Panc1 (cell line): Measurements from ENCODE around the gene DEFB118. TPM values are rescaled to one million over a fixed set of nuclear protein-coding genes. Genes with fewer than 3 reads are reported as not detected.

ENCODE experiments used
- ATAC-seq: fragments of 200-7000 bp; cut with Tn5 transposase; 2 replicates; pipeline ENCODE4 v1.9.1; 2020; ENCODE audit warnings: mild to moderate bottlenecking, moderate library complexity
- BruUV-seq: library from RNA; stranded (reverse); fragments of 400-500 nt; replicated peaks from 2 replicates; lab custom pipeline; 2021; lab: Mats Ljungman, UMichigan
- CTCF ChIA-PET: fragments of 300-600 bp; sonication (Branson Sonifier 250); formaldehyde crosslinking; loops from one replicate; lab custom pipeline; 2022; ENCODE audit warnings: antibody characterized with exemption; lab: Charles Lee
- POLR2A ChIA-PET: fragments of 300-600 bp; sonication (Branson Sonifier 250); formaldehyde crosslinking; loops from one replicate; lab custom pipeline; 2022; ENCODE audit warnings: antibody characterized with exemption; lab: Charles Lee
- DNase-seq: peaks from one replicate; pipeline ENCODE4 v3.0.0-alpha.2; 2010; ENCODE audit warnings: low read depth, low spot score
- H3K27ac ChIP-seq: 2 replicates; pipeline ENCODE4 v1.5.1; 2011; ENCODE audit warnings: mild to moderate bottlenecking, low read length, inconsistent platforms
- H3K27me3 ChIP-seq: fragments of 200-500 bp; sonication (Bioruptor generic); 2 replicates; pipeline ENCODE4 v1.6.0; 2014; ENCODE audit warnings: low read length, inconsistent platforms; ENCODE audit not compliant: control insufficient read depth, insufficient read depth
- H3K36me3 ChIP-seq: fragments of 200-500 bp; sonication (Bioruptor generic); 2 replicates; pipeline ENCODE4 v1.5.1; 2014; ENCODE audit warnings: inconsistent platforms, mild to moderate bottlenecking, low read length, moderate library complexity; ENCODE audit not compliant: control insufficient read depth, insufficient read depth
- H3K4me1 ChIP-seq: 2 replicates; pipeline ENCODE4 v1.5.1; 2011; ENCODE audit warnings: inconsistent platforms, mild to moderate bottlenecking, low read length, moderate library complexity; ENCODE audit not compliant: control insufficient read depth, insufficient read depth
- H3K4me3 ChIP-seq, 2 experiments: 2 replicates each; pipeline ENCODE4 v1.5.1; 2011 to 2012; ENCODE audit warnings: low read depth in 2 of 2, low read length in 2 of 2, mild to moderate bottlenecking in 2 of 2, inconsistent platforms in 1 of 2, moderate library complexity in 1 of 2
- H3K9me3 ChIP-seq: fragments of 200-500 bp; sonication (Bioruptor generic); 2 replicates; pipeline ENCODE4 v1.5.1; 2014; ENCODE audit warnings: low read depth, mild to moderate bottlenecking, inconsistent platforms, low read length, moderate library complexity; ENCODE audit not compliant: control insufficient read depth, insufficient read depth
- CTCF ChIP-seq: fragments of 450-650 bp; IDR thresholded peaks from 2 replicates; pipeline ENCODE4 v1.5.1; 2017; ENCODE audit warnings: mild to moderate bottlenecking
- POLR2AphosphoS5 ChIP-seq: IDR thresholded peaks from 2 replicates; pipeline ENCODE4 v1.6.1; 2012; ENCODE audit warnings: mild to moderate bottlenecking, low read depth, low read length, moderate library complexity
- REST ChIP-seq, 2 experiments: IDR thresholded peaks; 2 replicates each; pipeline ENCODE4 v1.6.1; 2011 to 2012; ENCODE audit warnings: low read depth in 2 of 2, control low read depth in 1 of 2, low read length in 1 of 2, mild to moderate bottlenecking in 1 of 2, moderate library complexity in 1 of 2; ENCODE audit not compliant: insufficient read depth in 1 of 2
- SIN3A ChIP-seq: IDR thresholded peaks from 2 replicates; pipeline ENCODE4 v1.6.1; 2012; ENCODE audit warnings: low read depth, mild to moderate bottlenecking, low read length, moderate library complexity, borderline replicate concordance; ENCODE audit not compliant: insufficient read depth
- TCF7L2 ChIP-seq: IDR thresholded peaks from 2 replicates; pipeline ENCODE4 v1.6.1; 2011; ENCODE audit warnings: mild to moderate bottlenecking, low read depth, low read length, inconsistent platforms
- in situ Hi-C: cut with HindIII; loops from 2 replicates; pipeline ENCODE4 v1.10.0; 2016; ENCODE audit warnings: low sequenced_read_pairs, low pct_unique_long_range_greater_than_20kb
- intact Hi-C: fragments of 100-400 bp; cut with micrococcal nuclease; formaldehyde crosslinking; loops from one replicate; pipeline ENCODE4 v1.10.0; 2022; ENCODE audit not compliant: unreplicated experiment
- total RNA-seq: library from RNA; stranded (reverse); gene quantifications from one replicate; pipeline ENCODE4 v1.2.1, GENCODE V29; 2021; ENCODE audit not compliant: unreplicated experiment

DEFB118 gene
- total RNA-seq, 1 experiment from 2014 or later = not detected

GRCh38 chr20:31410011-31410410, 41.6 kb downstream of the DEFB118 start:
- no peak overlapping the region for H3K4me3 ChIP-seq
- no peaks in the 10 kb centered on the region for H3K9me3 ChIP-seq
- POLR2A ChIA-PET = no interaction called here
- peaks cover 15% of the 10 kb centered on the region for H3K27me3 ChIP-seq
- no peaks in the 10 kb centered on the region for H3K4me1 ChIP-seq
- no peak for DNase-seq
- no peak for ATAC-seq
- BruUV-seq = no TSS peak
- CTCF ChIA-PET = no interaction called here
- H3K36me3 ChIP-seq = no peaks in the 10 kb centered on the region
- intact Hi-C loops (no loop called here), in situ Hi-C loops (no loop called here)
- TF ChIP-seq TCF7L2 (no peak), CTCF (no peak), SIN3A (no peak), REST (IDR thresholded peaks at IDR 0.05; ENCODE audit: insufficient read depth in 1 of 2, low read depth in 2 of 2, low read length in 1 of 2) (no peak), POLR2AphosphoS5 (no peak)
- H3K27ac ChIP-seq = no peak overlapping the region

GRCh38 chr20:31414381-31414780, 46.0 kb downstream of the DEFB118 start:
- ChIA-PET POLR2A (no interaction called here), CTCF (interaction anchor here (0.9 kb wide), 1 partner anchor 26 kb away, joined by 3 read pairs; the partner anchor contains the start of gene DEFB123)
- ATAC-seq = no peak
- no peak overlapping the region for H3K4me3 ChIP-seq
- H3K27me3 ChIP-seq = peaks cover 16% of the 10 kb centered on the region
- no peak overlapping the region for H3K27ac ChIP-seq
- TF ChIP-seq REST (IDR thresholded peaks at IDR 0.05; ENCODE audit: insufficient read depth in 1 of 2, low read depth in 2 of 2, low read length in 1 of 2) = no peak
- TF ChIP-seq TCF7L2 = no peak
- no peak for TF ChIP-seq POLR2AphosphoS5
- BruUV-seq = no TSS peak
- no peaks in the 10 kb centered on the region for H3K9me3 ChIP-seq
- intact Hi-C loops (no loop called here), in situ Hi-C loops (no loop called here)
- no peak for DNase-seq
- no peaks in the 10 kb centered on the region for H3K4me1 ChIP-seq
- no peaks in the 10 kb centered on the region for H3K36me3 ChIP-seq
